ENCODE data around the gene ABCB10.
A peak's percentile ranks its signal among the peaks of the same experiment; 100 is the strongest.

The ABCB10 gene

GRCh38 chr1:229593800-229594199 is 35.3 kb upstream of the ABCB10 start:
- Histone ChIP-seq H3K36me3 (ENCODE audit: control insufficient read depth in 2 of 2, insufficient read depth in 2 of 2, low read length in 2 of 2) (peaks cover 15 to 22% of the 10 kb centered on the region in 2 donors), H3K27me3 (ENCODE audit: control insufficient read depth in 1 of 2, insufficient read depth in 2 of 2, low read length in 2 of 2) (no peaks in the 10 kb centered on the region), H3K4me1 (ENCODE audit: control insufficient read depth, insufficient read depth, low read length) (peaks cover 12% of the 10 kb centered on the region), H3K9me3 (ENCODE audit: control insufficient read depth in 2 of 2, low read length in 2 of 2) (no peaks in the 10 kb centered on the region), H3K27ac (ENCODE audit: low read length) (no peak overlapping the region), H3K4me3 (ENCODE audit: low read length in 2 of 2) (no peak overlapping the region), H3K9ac (ENCODE audit: low read length in 2 of 2) (no peak overlapping the region)

- Histone ChIP-seq H3K27ac (ENCODE audit: low read length) (no peak overlapping the region), H3K4me1 (ENCODE audit: control insufficient read depth, insufficient read depth, low read length) (no peaks in the 10 kb centered on the region), H3K9ac (ENCODE audit: low read length in 2 of 2) (no peak overlapping the region), H3K36me3 (ENCODE audit: control insufficient read depth in 2 of 2, insufficient read depth in 2 of 2, low read length in 2 of 2) (peaks cover 15 to 22% of the 10 kb centered on the region in 2 donors), H3K27me3 (ENCODE audit: control insufficient read depth in 1 of 2, insufficient read depth in 2 of 2, low read length in 2 of 2) (no peaks in the 10 kb centered on the region), H3K9me3 (ENCODE audit: control insufficient read depth in 2 of 2, low read length in 2 of 2) (no peaks in the 10 kb centered on the region), H3K4me3 (ENCODE audit: low read length in 2 of 2) (no peak overlapping the region)
Measured at GRCh38 chr1:229590119-229590518, 31.6 kb upstream of the ABCB10 start.

DNA sequence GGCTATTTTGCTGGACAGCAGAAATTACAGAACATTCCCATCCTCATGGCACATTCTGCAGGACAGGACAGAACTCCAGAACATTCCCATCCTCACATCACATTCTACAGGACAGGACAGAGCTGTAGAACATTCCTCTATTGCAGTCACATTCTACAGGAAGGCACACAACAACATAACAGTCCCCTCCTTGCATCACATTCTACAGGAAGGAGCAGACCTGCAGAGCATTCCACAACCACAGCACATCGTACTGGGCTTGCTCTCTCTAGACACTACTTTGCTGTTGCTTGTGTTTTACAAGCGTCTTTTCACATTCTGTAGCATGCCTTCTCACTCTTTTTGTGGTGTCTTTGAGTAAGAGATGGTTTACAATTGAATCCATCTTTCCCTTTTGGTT is 26.8 kb upstream of the ABCB10 start:
- Histone ChIP-seq H3K9me3 (ENCODE audit: control insufficient read depth in 2 of 2, low read length in 2 of 2) (no peaks in the 10 kb centered on the region), H3K27ac (ENCODE audit: low read length) (no peak overlapping the region), H3K4me1 (ENCODE audit: control insufficient read depth, insufficient read depth, low read length) (peaks cover 3% of the 10 kb centered on the region), H3K36me3 (ENCODE audit: control insufficient read depth in 2 of 2, insufficient read depth in 2 of 2, low read length in 2 of 2) (no peaks in the 10 kb centered on the region), H3K9ac (ENCODE audit: low read length in 2 of 2) (no peak overlapping the region), H3K27me3 (ENCODE audit: control insufficient read depth in 1 of 2, insufficient read depth in 2 of 2, low read length in 2 of 2) (no peaks in the 10 kb centered on the region), H3K4me3 (ENCODE audit: low read length in 2 of 2) (no peak overlapping the region)

DNA sequence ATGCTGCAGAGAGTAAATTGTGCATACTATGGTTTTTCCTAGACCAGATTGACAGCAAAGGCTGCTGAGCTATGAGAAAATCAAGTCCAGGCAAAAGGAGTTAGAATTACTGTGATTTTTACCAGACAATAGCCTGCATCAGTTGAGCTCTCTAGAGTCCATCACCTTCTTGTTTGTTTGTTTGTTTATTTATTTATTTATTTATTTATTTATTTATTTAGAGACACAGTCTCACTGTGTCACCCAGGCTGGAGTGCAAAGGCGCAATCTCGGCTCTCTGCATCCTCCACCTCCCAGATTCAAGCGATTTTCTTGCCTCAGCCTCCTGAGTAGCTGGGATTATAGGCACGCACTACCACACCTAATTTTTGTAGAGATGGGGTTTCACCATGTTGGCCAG is 24.2 kb upstream of the ABCB10 start:
- no peak overlapping the region for H3K9ac ChIP-seq (ENCODE audit: low read length in 2 of 2)

GRCh38 chr1:229582011-229582694 is 23.6 kb upstream of the ABCB10 start:
- no peaks in the 10 kb centered on the region for H3K27me3 ChIP-seq (ENCODE audit: control insufficient read depth in 1 of 2, insufficient read depth in 2 of 2, low read length in 2 of 2)
- peak overlapping the region in 1 of 2 donors; percentile 41 for H3K4me3 ChIP-seq (ENCODE audit: low read length in 2 of 2)
- H3K27ac ChIP-seq (ENCODE audit: low read length): no peak overlapping the region
- no peaks in the 10 kb centered on the region for H3K9me3 ChIP-seq (ENCODE audit: control insufficient read depth in 2 of 2, low read length in 2 of 2)
- H3K4me1 ChIP-seq (ENCODE audit: control insufficient read depth, insufficient read depth, low read length): peaks cover 13% of the 10 kb centered on the region
- H3K9ac ChIP-seq (ENCODE audit: low read length in 2 of 2): no peak overlapping the region
- H3K36me3 ChIP-seq (ENCODE audit: control insufficient read depth in 2 of 2, insufficient read depth in 2 of 2, low read length in 2 of 2): no peaks in the 10 kb centered on the region

More for the DNA sequence above, 24.2 kb upstream of the ABCB10 start:
- Histone ChIP-seq H3K4me3 (ENCODE audit: low read length in 2 of 2) (no peak overlapping the region), H3K36me3 (ENCODE audit: control insufficient read depth in 2 of 2, insufficient read depth in 2 of 2, low read length in 2 of 2) (no peaks in the 10 kb centered on the region), H3K4me1 (ENCODE audit: control insufficient read depth, insufficient read depth, low read length) (peaks cover 13% of the 10 kb centered on the region), H3K27ac (ENCODE audit: low read length) (no peak overlapping the region), H3K9me3 (ENCODE audit: control insufficient read depth in 2 of 2, low read length in 2 of 2) (no peaks in the 10 kb centered on the region), H3K27me3 (ENCODE audit: control insufficient read depth in 1 of 2, insufficient read depth in 2 of 2, low read length in 2 of 2) (no peaks in the 10 kb centered on the region)

DNA sequence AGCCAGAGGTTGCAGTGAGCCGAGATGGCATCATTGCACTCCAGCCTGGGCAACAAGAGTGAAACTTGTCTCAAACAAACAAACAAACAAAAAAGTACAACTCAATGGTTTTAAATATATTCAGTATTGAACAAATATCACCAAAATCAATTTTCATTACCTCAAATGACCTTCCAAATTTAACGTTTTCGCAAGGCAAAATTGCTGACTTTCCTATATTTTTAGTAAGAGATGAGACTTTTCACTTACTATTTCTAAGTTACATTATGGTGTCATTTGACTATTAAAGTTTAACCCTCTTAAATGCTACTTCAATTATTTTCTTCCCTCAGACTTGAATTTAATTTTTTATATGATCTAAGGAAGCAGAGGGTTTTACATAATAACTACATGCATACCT is 23.0 kb upstream of the ABCB10 start:
- no peak overlapping the region for H3K27ac ChIP-seq (ENCODE audit: low read length)
- no peaks in the 10 kb centered on the region for H3K27me3 ChIP-seq (ENCODE audit: control insufficient read depth in 1 of 2, insufficient read depth in 2 of 2, low read length in 2 of 2)
- peaks cover 13% of the 10 kb centered on the region for H3K4me1 ChIP-seq (ENCODE audit: control insufficient read depth, insufficient read depth, low read length)

GRCh38 chr1:229579059-229579673 is 20.7 kb upstream of the ABCB10 start:
- H3K9me3 ChIP-seq (ENCODE audit: control insufficient read depth in 2 of 2, low read length in 2 of 2): no peaks in the 10 kb centered on the region
- peaks cover 13% of the 10 kb centered on the region for H3K4me1 ChIP-seq (ENCODE audit: control insufficient read depth, insufficient read depth, low read length)
- H3K27me3 ChIP-seq (ENCODE audit: control insufficient read depth in 1 of 2, insufficient read depth in 2 of 2, low read length in 2 of 2): no peaks in the 10 kb centered on the region
- H3K36me3 ChIP-seq (ENCODE audit: control insufficient read depth in 2 of 2, insufficient read depth in 2 of 2, low read length in 2 of 2): no peaks in the 10 kb centered on the region
- peak overlapping the region; percentile 37 to 64 for H3K4me3 ChIP-seq (ENCODE audit: low read length in 2 of 2)
- H3K27ac ChIP-seq (ENCODE audit: low read length): no peak overlapping the region
- peak overlapping the region in 1 of 2 donors; percentile 51 for H3K9ac ChIP-seq (ENCODE audit: low read length in 2 of 2)

More for the DNA sequence above, 23.0 kb upstream of the ABCB10 start:
- Histone ChIP-seq H3K36me3 (ENCODE audit: control insufficient read depth in 2 of 2, insufficient read depth in 2 of 2, low read length in 2 of 2) (no peaks in the 10 kb centered on the region), H3K9ac (ENCODE audit: low read length in 2 of 2) (no peak overlapping the region), H3K9me3 (ENCODE audit: control insufficient read depth in 2 of 2, low read length in 2 of 2) (no peaks in the 10 kb centered on the region), H3K4me3 (ENCODE audit: low read length in 2 of 2) (no peak overlapping the region)

DNA sequence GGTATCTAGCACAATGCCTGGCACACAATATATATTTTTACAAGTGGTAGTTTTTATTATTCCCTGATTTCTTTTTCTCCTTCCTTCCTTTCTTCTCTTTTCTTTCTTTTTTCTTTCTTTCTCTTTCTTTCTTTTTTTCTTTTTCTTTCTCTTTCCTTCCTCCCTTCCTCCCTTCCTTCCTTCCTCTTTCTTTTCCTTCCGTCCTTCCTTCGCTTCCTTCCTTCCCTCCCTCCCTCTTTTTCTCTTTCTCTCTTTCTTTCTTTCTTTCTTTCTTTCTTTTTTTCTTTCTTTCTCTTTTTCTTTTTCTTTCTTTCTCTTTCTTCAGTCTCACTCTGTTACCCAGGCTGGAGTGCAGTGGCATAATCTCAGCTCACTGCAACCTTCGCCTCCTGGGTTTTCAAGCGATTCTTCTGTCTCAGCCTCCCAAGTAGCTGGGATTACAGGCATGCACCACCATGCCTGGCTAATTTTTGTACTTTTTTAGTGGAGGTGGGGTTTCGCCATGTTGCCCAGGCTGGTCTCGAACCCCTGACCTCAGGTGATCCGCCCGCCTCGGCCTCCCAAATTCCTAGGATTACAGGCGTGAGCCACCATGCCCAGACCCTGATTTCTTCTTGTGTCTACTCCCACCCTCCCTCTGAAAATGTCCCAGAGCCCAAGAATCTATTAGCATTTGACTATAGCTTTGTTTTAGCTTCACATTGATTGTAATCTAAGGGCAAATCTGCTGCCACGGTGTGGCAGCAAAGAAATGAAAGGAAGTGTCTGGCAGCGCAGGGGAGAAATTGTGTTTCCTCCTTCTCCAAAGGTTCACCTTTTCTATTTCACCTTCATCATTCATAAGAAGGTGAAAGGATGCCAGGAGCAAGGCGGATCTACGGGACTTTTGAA is 19.9 kb upstream of the ABCB10 start:
- Histone ChIP-seq H3K4me1 (ENCODE audit: control insufficient read depth, insufficient read depth, low read length) (peaks cover 13% of the 10 kb centered on the region), H3K4me3 (ENCODE audit: low read length in 2 of 2) (peak overlapping the region; percentile 37 to 64), H3K9ac (ENCODE audit: low read length in 2 of 2) (peak overlapping the region in 1 of 2 donors; percentile 1)

DNA sequence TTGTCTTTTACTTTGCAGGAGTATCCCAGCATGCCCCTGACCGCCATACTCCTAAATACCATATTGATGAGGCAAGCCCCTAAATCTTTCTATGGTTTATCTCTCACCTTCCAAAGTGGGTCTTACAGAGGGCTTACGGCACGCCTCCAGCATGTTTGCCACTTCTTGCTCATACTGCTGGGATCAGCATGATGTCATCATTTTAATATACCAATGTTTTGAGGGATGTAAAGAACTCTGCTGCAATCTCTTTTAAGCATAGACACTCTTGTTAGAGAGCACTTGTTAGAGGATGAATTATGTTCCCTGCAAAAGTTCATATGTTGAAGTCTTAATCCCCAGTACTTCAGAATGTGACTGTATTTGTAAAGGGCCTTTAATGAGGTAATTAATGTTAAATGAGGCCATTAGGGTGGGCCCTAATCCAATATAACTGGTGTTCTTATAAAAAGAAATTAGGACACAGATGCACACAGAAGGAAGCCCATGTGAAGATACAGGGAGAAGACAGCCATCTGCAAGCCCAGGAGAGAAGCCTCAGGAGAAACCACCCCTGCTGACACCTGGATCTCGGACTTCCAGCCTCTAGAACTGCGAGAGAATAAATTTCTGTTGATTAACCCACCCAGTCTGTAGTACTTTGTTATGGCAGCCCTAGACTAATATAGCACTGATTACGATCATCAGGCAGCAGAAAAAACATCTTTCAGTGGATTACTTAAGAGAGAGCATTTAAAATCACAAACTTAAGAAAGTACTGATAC is 16.4 kb upstream of the ABCB10 start:
- Histone ChIP-seq H3K4me3 (ENCODE audit: low read length in 2 of 2) (no peak overlapping the region), H3K9me3 (ENCODE audit: control insufficient read depth in 2 of 2, low read length in 2 of 2) (no peaks in the 10 kb centered on the region), H3K27ac (ENCODE audit: low read length) (no peak overlapping the region), H3K27me3 (ENCODE audit: control insufficient read depth in 1 of 2, insufficient read depth in 2 of 2, low read length in 2 of 2) (no peaks in the 10 kb centered on the region), H3K36me3 (ENCODE audit: control insufficient read depth in 2 of 2, insufficient read depth in 2 of 2, low read length in 2 of 2) (no peaks in the 10 kb centered on the region), H3K9ac (ENCODE audit: low read length in 2 of 2) (no peak overlapping the region), H3K4me1 (ENCODE audit: control insufficient read depth, insufficient read depth, low read length) (peaks cover 10% of the 10 kb centered on the region)

More for the DNA sequence above, 19.9 kb upstream of the ABCB10 start:
- Histone ChIP-seq H3K27ac (ENCODE audit: low read length) (no peak overlapping the region), H3K36me3 (ENCODE audit: control insufficient read depth in 2 of 2, insufficient read depth in 2 of 2, low read length in 2 of 2) (no peaks in the 10 kb centered on the region), H3K9me3 (ENCODE audit: control insufficient read depth in 2 of 2, low read length in 2 of 2) (no peaks in the 10 kb centered on the region), H3K27me3 (ENCODE audit: control insufficient read depth in 1 of 2, insufficient read depth in 2 of 2, low read length in 2 of 2) (no peaks in the 10 kb centered on the region)

DNA sequence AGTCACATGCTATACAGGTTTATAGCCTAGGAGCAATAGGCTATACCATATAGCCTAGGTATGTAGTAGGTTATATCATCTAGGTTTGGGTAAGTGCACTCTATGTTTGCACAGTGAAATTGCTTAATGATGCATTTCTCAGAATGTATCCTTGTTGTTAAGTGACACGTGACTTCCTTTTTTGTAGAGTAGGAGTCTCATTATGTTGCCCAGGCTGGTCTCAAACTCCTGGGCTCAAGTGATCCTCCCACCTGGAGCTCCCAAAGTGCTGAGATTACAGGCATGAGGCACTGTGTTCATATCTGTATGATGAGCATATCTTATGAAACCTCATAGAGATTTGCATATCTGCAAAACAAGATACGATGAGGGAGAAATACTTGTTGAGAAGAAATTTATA is 13.8 kb upstream of the ABCB10 start:
- no peaks in the 10 kb centered on the region for H3K27me3 ChIP-seq (ENCODE audit: control insufficient read depth in 1 of 2, insufficient read depth in 2 of 2, low read length in 2 of 2)
- no peaks in the 10 kb centered on the region for H3K4me1 ChIP-seq (ENCODE audit: control insufficient read depth, insufficient read depth, low read length)
- no peaks in the 10 kb centered on the region for H3K36me3 ChIP-seq (ENCODE audit: control insufficient read depth in 2 of 2, insufficient read depth in 2 of 2, low read length in 2 of 2)
- H3K9me3 ChIP-seq (ENCODE audit: control insufficient read depth in 2 of 2, low read length in 2 of 2): no peaks in the 10 kb centered on the region
- no peak overlapping the region for H3K4me3 ChIP-seq (ENCODE audit: low read length in 2 of 2)
- H3K9ac ChIP-seq (ENCODE audit: low read length in 2 of 2): no peak overlapping the region
- H3K27ac ChIP-seq (ENCODE audit: low read length): no peak overlapping the region

All from stomach smooth muscle (tissue), 2 donors.